PC-3 (cell line): ENCODE measurements around the gene TLR8. TPM values are rescaled to one million over a fixed set of nuclear protein-coding genes. Genes with fewer than 3 reads are reported as not detected.

Source experiments
- ATAC-seq: fragments of 200-7000 bp; cut with Tn5 transposase; 2 replicates; pipeline ENCODE4 v1.9.1; 2020; ENCODE audit warnings: mild to moderate bottlenecking, moderate library complexity
- BruUV-seq: library from RNA; stranded (reverse); fragments of 400-500 nt; replicated peaks from 2 replicates; lab custom pipeline; 2021; lab: Mats Ljungman, UMichigan
- CTCF ChIA-PET: fragments of 300-600 bp; sonication (Branson Sonifier 250); formaldehyde crosslinking; loops from one replicate; lab custom pipeline; 2022; ENCODE audit warnings: antibody characterized with exemption; lab: Charles Lee
- POLR2A ChIA-PET: fragments of 300-600 bp; sonication (Branson Sonifier 250); formaldehyde crosslinking; loops from one replicate; lab custom pipeline; 2022; ENCODE audit warnings: antibody characterized with exemption; ENCODE audit not compliant: unreplicated experiment; lab: Charles Lee
- DNase-seq: peaks from one replicate; pipeline ENCODE4 v3.0.0-alpha.2; 2015
- H2AFZ ChIP-seq: fragments of 300-600 bp; sonication (generic); 2 replicates; pipeline ENCODE4 v1.6.0; 2016; ENCODE audit warnings: antibody characterized with exemption, low read length
- H3F3A ChIP-seq: fragments of 300-600 bp; sonication (generic); one replicate; pipeline ENCODE4 v1.6.0; 2017; ENCODE audit warnings: antibody characterized with exemption, low read length, control low read depth, mild to moderate bottlenecking; ENCODE audit not compliant: unreplicated experiment
- H3K27ac ChIP-seq: fragments of 300-600 bp; sonication (generic); 2 replicates; pipeline ENCODE4 v1.5.1; 2016; ENCODE audit warnings: mild to moderate bottlenecking, low read length
- H3K27me3 ChIP-seq: fragments of 300-600 bp; sonication (generic); 2 replicates; pipeline ENCODE4 v1.6.1; 2016; ENCODE audit warnings: low read length, mixed read lengths
- H3K36me3 ChIP-seq: fragments of 300-600 bp; sonication (generic); 2 replicates; pipeline ENCODE4 v1.6.1; 2016; ENCODE audit warnings: low read depth, mixed run types, low read length, mixed read lengths
- H3K4me1 ChIP-seq: fragments of 300-600 bp; sonication (generic); 2 replicates; pipeline ENCODE4 v1.5.1; 2016; ENCODE audit warnings: low read length; ENCODE audit not compliant: insufficient read depth
- H3K4me2 ChIP-seq: fragments of 300-600 bp; sonication (generic); 2 replicates; pipeline ENCODE4 v1.6.0; 2016; ENCODE audit warnings: low read length
- H3K4me3 ChIP-seq: fragments of 300-600 bp; sonication (generic); 2 replicates; pipeline ENCODE4 v1.5.1; 2016; ENCODE audit warnings: mild to moderate bottlenecking, low read length, mixed read lengths
- H3K79me2 ChIP-seq: fragments of 300-600 bp; sonication (generic); 2 replicates; pipeline ENCODE4 v1.6.1; 2017; ENCODE audit warnings: low read length, mixed read lengths
- H3K9ac ChIP-seq: fragments of 300-600 bp; sonication (generic); 2 replicates; pipeline ENCODE4 v1.6.0; 2016; ENCODE audit warnings: mild to moderate bottlenecking, low read length
- H3K9me2 ChIP-seq: fragments of 300-600 bp; sonication (generic); replicated peaks from 2 replicates; pipeline ENCODE4 v1.6.1; 2016; ENCODE audit warnings: mixed run types, low read length, mixed read lengths
- H3K9me3 ChIP-seq: fragments of 300-600 bp; sonication (generic); 2 replicates; pipeline ENCODE4 v1.6.1; 2016; ENCODE audit warnings: low read length, mixed read lengths
- H4K20me1 ChIP-seq: fragments of 300-600 bp; sonication (generic); 2 replicates; pipeline ENCODE4 v1.6.1; 2016; ENCODE audit warnings: low read length, mixed read lengths
- EZH2 ChIP-seq: fragments of 300-600 bp; sonication (generic); IDR thresholded peaks from one replicate; pipeline ENCODE4 v1.6.1; 2017; ENCODE audit warnings: antibody characterized with exemption, mild to moderate bottlenecking, low read length; ENCODE audit not compliant: unreplicated experiment
- EZH2phosphoT487 ChIP-seq: fragments of 300-600 bp; sonication (generic); IDR thresholded peaks from 2 replicates; pipeline ENCODE4 v1.6.1; 2018; ENCODE audit warnings: mild to moderate bottlenecking, antibody characterized with exemption, low read length, borderline replicate concordance
- intact Hi-C: fragments of 100-400 bp; cut with micrococcal nuclease; formaldehyde crosslinking; loops from 2 replicates; pipeline ENCODE4 v1.9.0; 2023
- total RNA-seq: library from RNA; depleted of rRNA; stranded (reverse); fragments of >200 nt; gene quantifications from 2 replicates; pipeline ENCODE4 v1.2.3, GENCODE V29; 2014
- TF ChIP-seq, protein P1 (sequence below): fragments of 300-600 bp; sonication (generic); conservative IDR thresholded peaks from 2 replicates; pipeline ENCODE4 v1.5.1; 2017; ENCODE audit warnings: antibody characterized with exemption, low read depth, mild to moderate bottlenecking, low read length

The TLR8 gene
- total RNA-seq, 1 experiment from 2014 or later = not detected

DNA sequence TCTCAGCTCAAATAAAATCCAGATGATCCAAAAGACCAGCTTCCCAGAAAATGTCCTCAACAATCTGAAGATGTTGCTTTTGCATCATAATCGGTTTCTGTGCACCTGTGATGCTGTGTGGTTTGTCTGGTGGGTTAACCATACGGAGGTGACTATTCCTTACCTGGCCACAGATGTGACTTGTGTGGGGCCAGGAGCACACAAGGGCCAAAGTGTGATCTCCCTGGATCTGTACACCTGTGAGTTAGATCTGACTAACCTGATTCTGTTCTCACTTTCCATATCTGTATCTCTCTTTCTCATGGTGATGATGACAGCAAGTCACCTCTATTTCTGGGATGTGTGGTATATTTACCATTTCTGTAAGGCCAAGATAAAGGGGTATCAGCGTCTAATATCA is 18.7 kb upstream of the TLR8 start:
- ChIA-PET CTCF (no interaction called here), POLR2A (no interaction called here)
- Histone ChIP-seq H3K4me3 (no peak overlapping the region), H4K20me1 (no peaks in the 10 kb centered on the region), H3K27me3 (peaks cover 10% of the 10 kb centered on the region; the same call in 1 of the 2 replicates), H3K79me2 (no peaks in the 10 kb centered on the region), H3K9ac (no peak overlapping the region), H3K4me2 (no peak overlapping the region), H3F3A (no peaks in the 10 kb centered on the region), H2AFZ (no peak overlapping the region), H3K36me3 (no peaks in the 10 kb centered on the region), H3K4me1 (no peaks in the 10 kb centered on the region), H3K9me3 (no peaks in the 10 kb centered on the region), H3K27ac (no peak overlapping the region), H3K9me2 (no peaks in the 10 kb centered on the region)
- DNase-seq = no peak
- TF ChIP-seq EZH2 = no peak
- TF ChIP-seq, protein P1, sequence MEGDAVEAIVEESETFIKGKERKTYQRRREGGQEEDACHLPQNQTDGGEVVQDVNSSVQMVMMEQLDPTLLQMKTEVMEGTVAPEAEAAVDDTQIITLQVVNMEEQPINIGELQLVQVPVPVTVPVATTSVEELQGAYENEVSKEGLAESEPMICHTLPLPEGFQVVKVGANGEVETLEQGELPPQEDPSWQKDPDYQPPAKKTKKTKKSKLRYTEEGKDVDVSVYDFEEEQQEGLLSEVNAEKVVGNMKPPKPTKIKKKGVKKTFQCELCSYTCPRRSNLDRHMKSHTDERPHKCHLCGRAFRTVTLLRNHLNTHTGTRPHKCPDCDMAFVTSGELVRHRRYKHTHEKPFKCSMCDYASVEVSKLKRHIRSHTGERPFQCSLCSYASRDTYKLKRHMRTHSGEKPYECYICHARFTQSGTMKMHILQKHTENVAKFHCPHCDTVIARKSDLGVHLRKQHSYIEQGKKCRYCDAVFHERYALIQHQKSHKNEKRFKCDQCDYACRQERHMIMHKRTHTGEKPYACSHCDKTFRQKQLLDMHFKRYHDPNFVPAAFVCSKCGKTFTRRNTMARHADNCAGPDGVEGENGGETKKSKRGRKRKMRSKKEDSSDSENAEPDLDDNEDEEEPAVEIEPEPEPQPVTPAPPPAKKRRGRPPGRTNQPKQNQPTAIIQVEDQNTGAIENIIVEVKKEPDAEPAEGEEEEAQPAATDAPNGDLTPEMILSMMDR = no peak
- no peak for TF ChIP-seq EZH2phosphoT487
- BruUV-seq = no TSS peak
- no peak for ATAC-seq
- intact Hi-C loops = no loop called here

DNA sequence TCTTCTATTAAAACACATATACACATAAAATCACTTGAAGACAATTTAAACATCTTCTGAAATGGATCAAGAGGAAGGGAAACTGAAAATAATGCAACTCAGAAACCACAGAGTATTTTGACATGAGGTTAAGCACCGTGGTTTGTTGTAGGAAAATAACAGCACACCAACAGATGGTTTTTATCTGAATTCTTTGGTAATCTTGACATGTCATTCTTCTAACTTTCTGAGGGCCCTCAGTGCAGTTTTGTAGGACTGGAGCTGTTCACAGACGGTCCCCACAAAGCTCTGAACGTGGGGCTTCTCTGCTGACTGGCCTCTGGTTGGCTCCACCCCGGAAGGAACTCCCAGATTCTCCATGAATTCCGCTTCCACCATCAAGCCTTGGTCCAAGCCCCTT is 16.0 kb upstream of the TLR8 start:
- ChIA-PET POLR2A (no interaction called here), CTCF (no interaction called here)
- Histone ChIP-seq H4K20me1 (no peaks in the 10 kb centered on the region), H3K27ac (no peak overlapping the region), H3K27me3 (no peaks in the 10 kb centered on the region), H3K36me3 (no peaks in the 10 kb centered on the region), H2AFZ (no peak overlapping the region), H3K9me3 (no peaks in the 10 kb centered on the region), H3K9ac (no peak overlapping the region), H3K79me2 (no peaks in the 10 kb centered on the region), H3K4me2 (no peak overlapping the region), H3K4me3 (no peak overlapping the region), H3F3A (no peaks in the 10 kb centered on the region), H3K4me1 (no peaks in the 10 kb centered on the region), H3K9me2 (no peaks in the 10 kb centered on the region)
- BruUV-seq = no TSS peak
- ATAC-seq = no peak
- intact Hi-C loops = no loop called here
- DNase-seq = no peak
- TF ChIP-seq EZH2phosphoT487 (no peak), EZH2 (no peak)
- TF ChIP-seq, protein P1 = no peak

DNA sequence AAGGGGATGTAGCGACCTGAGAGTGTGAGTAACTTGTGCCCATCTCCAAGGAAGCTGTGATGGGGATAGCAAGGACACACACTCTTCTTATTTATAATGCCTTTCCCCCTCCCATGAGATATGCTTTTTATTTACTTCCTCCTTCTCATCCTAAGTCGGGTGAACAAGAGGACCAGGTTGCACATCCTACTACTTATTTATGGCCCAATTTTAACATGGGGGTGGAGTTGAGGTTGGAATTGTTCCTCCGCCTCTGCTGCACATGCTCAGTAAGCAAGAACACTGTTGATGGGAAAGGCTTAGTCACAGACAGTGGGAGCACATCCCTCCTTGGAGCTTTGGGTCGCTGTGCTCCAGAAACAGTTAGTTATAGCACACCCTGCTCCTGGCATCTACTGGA is 15.2 kb upstream of the TLR8 start:
- DNase-seq (no peak), ATAC-seq (no peak)
- no peaks in the 10 kb centered on the region for H3K9me3 ChIP-seq
- intact Hi-C loops = no loop called here
- H3K4me1 ChIP-seq = no peaks in the 10 kb centered on the region
- POLR2A ChIA-PET = no interaction called here
- no peaks in the 10 kb centered on the region for H4K20me1 ChIP-seq
- H3K27ac ChIP-seq = no peak overlapping the region
- no peak overlapping the region for H3K4me3 ChIP-seq
- no peaks in the 10 kb centered on the region for H3K36me3 ChIP-seq
- no peaks in the 10 kb centered on the region for H3F3A ChIP-seq
- CTCF ChIA-PET = no interaction called here
- H3K9ac ChIP-seq = no peak overlapping the region
- no peaks in the 10 kb centered on the region for H3K79me2 ChIP-seq
- H3K4me2 ChIP-seq = no peak overlapping the region
- TF ChIP-seq EZH2 (no peak), EZH2phosphoT487 (no peak)
- TF ChIP-seq, protein P1 = no peak
- BruUV-seq = no TSS peak
- no peaks in the 10 kb centered on the region for H3K9me2 ChIP-seq
- H3K27me3 ChIP-seq = no peaks in the 10 kb centered on the region
- H2AFZ ChIP-seq = no peak overlapping the region
